ENCODE measurements around the gene F7.

DNA sequence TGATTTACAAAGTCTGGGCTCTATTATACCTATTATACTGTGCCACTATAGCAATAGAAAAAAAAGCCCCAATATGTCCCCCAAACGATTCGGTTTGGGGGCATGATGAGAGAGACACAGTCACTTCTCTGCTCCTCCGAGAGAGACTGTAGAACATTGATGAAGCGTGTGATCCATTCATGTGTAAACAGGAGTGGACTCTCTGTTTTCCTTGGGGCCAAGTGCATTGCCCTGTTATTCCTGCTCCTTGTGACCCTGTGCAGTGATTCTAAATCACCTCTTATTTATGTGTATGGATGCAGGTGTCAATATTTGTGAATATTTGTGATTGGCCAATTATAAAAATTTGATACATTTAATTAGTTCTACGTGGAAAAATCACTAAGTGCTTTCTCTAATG, 34.0 kb downstream of the F7 start:
- TF ChIP-seq, protein P1, sequence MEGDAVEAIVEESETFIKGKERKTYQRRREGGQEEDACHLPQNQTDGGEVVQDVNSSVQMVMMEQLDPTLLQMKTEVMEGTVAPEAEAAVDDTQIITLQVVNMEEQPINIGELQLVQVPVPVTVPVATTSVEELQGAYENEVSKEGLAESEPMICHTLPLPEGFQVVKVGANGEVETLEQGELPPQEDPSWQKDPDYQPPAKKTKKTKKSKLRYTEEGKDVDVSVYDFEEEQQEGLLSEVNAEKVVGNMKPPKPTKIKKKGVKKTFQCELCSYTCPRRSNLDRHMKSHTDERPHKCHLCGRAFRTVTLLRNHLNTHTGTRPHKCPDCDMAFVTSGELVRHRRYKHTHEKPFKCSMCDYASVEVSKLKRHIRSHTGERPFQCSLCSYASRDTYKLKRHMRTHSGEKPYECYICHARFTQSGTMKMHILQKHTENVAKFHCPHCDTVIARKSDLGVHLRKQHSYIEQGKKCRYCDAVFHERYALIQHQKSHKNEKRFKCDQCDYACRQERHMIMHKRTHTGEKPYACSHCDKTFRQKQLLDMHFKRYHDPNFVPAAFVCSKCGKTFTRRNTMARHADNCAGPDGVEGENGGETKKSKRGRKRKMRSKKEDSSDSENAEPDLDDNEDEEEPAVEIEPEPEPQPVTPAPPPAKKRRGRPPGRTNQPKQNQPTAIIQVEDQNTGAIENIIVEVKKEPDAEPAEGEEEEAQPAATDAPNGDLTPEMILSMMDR (IDR thresholded peaks at IDR 0.05): no peak
- no peak for TF ChIP-seq POLR2A (IDR thresholded peaks at IDR 0.05)

All from body of pancreas (tissue), 4 donors.